HG02885 (cell line): Measurements from ENCODE around the gene SHROOM1.

Source experiments
- ATAC-seq: cut with Tn5 transposase; IDR thresholded peaks from one replicate; pipeline ENCODE4 v1.9.1; 2021; ENCODE audit warnings: mild to moderate bottlenecking; ENCODE audit not compliant: unreplicated experiment, poor library complexity

SHROOM1 gene

GRCh38 chr5:132780577-132780976 lies 49.9 kb downstream of the SHROOM1 start:
- no peak for ATAC-seq

GRCh38 chr5:132779961-132780360 lies 50.5 kb downstream of the SHROOM1 start:
- no peak for ATAC-seq

- ATAC-seq = no peak
These were observed 51.6 kb downstream of the SHROOM1 start for GRCh38 chr5:132778856-132779255.

DNA sequence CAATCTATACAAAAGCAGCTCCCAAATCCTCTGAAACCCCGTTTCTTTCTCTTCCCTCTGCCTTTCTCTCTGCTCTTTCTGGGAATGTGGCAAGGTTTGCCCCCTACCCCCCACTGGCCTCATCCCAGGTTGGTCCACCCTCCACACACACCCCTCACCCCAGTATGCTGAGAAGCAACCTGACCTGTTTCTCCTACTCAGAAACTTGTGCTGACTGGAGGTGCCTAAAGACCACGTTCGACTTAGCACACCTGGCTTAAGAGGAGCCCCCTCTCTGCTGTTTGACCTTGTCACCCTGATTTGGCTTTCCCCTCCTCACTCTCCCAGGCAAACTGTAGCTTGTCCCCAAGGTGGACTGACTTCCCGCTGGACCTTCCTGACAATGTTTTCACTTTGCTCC lies 52.3 kb downstream of the SHROOM1 start:
- no peak for ATAC-seq

- ATAC-seq = peak; percentile 53
These were observed 53.0 kb downstream of the SHROOM1 start, which contains the start of gene SEPTIN8 for GRCh38 chr5:132777209-132778069. Gene SEPTIN8, minus strand, starts transcription at chr5:132777239. Its CDS starts 102 bp downstream, at chr5:132777137.

DNA sequence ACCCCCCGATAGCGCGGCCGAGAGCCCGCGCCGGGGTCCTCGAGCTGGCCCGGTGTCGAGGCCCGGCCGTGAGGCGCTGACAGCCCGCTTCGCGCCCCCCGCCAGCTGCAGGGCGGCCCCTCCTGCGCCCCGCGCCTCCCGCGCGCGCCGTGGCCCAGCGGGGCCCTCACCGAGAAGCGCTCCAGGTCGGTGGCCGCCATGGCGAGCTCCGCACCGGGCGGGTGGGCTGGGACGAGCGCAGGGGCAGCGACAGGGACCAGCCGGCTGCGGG lies 53.6 kb downstream of the SHROOM1 start:
- no peak for ATAC-seq

DNA sequence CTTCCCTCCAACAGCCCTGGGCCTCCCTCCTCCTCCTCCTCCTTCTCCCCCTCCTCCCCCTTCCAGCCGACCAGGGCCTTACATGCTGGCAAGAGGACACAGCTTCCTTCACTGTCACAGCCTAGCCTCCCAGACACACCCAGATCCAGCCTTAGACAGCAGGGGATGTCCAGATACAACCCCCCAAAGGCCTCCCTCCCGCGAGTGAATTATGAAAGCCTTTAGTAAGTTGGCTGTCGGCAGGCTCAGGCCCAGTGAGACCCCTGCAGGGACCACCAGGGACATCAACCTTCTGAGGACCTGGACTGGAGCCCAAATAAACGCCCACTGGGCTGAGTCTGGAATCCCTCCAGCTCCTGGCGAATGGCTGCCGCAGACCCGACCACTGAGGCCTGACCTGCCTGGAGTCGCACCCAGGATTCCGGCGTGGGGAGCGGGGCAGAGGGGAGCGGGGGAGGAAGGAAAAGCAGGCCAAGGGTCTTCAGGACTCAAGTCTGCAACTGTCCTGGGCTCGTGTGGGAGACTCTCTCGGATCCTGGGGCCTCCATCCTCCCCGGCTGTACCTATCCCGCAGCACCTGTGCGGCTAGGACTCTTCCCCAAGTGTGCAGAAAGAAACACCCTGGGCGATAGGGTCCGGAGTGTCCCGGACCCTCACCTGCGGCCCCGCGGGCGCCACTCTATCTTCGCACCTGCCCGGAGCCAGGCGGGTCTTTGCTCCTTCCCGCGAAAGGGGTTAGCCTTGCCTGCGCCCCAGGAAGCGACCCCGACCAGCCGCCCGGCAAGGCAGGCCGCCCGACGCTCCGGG lies 54.1 kb downstream of the SHROOM1 start:
- ATAC-seq = peak; percentile 9

DNA sequence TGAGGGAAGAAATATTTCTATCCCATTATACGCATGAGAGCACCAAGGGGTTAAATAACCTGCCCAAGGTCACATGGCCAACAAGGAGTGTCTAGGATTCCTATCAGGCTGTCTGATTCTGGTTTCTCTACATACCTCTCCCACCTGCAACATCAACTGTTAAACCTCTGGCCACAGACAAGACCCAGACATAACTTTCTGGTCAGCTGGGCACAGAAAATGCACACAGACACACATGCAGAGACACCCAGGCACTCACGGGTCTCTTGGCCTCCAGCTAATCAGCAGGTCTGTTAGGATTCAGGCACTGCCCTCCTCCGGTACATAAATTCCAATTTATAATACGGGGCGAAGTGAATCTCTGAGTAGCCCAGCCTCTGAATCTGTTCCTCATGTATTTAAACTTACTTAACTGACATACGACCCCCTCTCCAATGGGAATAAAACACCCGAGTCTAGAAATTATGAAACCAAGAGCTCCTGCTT lies 54.9 kb downstream of the SHROOM1 start:
- no peak for ATAC-seq

DNA sequence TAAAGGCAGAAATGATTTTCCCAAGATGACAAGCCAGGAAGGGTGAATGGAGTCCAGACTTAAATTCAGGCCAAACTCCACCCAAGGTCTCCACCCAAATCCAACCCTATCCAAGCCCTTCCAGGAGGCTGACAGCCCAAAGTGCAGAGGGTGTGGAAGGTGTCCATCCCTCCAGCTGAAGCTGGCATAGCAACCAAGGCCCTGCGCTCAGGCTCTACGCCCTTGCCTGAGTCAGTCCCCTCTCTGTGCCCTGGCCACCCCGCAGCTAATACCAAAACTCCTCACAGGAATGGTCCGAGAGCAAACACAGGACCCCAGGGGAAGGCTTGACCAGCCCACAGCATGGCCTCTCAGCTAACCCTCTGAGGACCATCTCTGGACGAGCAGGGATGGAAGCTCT lies 55.6 kb downstream of the SHROOM1 start:
- ATAC-seq = no peak

DNA sequence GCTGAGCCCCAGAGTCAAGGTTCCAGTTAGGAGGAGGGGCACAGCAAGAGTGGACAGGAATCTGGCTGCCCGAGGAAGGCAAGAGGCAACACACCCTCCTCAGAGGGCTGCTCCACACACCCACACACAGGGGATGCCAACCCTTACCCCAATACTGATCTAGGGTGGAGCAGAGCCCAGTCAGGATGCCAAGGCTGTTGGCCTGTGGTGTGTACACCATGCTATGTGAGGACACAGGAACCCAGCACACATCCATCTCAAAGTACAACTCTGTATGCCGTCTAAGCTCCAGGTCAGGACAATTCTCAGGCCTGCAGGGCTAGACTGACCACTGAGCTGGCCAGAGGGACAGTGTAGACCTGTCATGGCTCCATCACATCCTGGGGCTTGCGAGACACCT lies 56.0 kb downstream of the SHROOM1 start:
- ATAC-seq = no peak

GRCh38 chr5:132773601-132774355 lies 56.7 kb downstream of the SHROOM1 start:
- ATAC-seq = no peak

GRCh38 chr5:132773114-132773513 lies 57.3 kb downstream of the SHROOM1 start:
- no peak for ATAC-seq

DNA sequence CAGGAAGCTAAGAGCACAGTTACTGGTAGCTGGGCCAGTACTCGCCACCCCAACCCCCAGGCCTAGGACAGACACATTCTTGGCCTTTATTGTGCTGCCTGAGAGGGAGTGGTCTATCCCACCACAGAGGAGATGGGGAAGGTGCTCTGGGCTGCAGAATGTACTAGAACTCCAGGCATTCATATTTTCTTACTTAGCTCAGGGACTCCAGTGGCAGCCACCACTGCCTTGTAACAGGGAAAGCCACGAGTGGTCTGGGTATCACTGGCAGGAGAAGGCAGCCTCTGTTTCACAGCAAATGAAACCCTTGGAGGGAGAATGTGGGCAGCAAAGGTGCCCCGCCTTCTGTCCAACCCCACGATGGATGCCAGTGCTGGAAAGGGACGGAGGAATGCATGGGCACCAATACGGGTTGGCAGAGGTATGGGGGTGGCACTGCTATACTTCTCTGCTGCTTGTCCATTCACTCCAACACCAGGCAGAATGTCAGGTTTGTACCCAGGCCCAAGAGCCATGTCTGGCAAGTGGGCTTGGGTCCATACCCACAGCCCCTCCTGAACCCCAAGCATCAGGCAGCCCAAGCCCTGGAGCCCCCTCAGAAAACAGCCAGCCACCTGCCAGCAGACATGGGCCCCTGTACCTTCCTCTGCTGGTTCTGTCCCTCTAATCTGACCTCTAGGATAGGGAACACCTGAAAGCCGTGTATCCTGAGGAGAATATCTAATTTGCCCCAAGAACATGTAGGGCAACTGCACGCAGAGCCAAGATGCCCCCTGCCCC lies 58.0 kb downstream of the SHROOM1 start:
- no peak for ATAC-seq
